Astrocyte of the cerebellum (primary cell): ENCODE data around the gene SIGLEC15.

Experiments used
- DNase-seq: peaks from one replicate; pipeline ENCODE4 v3.0.0-alpha.2; 2011; ENCODE audit warnings: low read depth
- H3K4me3 ChIP-seq: 2 replicates; pipeline ENCODE4 v1.5.1; 2011; ENCODE audit warnings: mild to moderate bottlenecking, low read depth, low read length, moderate library complexity
- CTCF ChIP-seq: IDR thresholded peaks from 2 replicates; pipeline ENCODE4 v1.5.1; 2012; ENCODE audit warnings: low read length, low read depth, moderate library complexity, mild to moderate bottlenecking; ENCODE audit errors: missing control alignments
- in situ Hi-C: cut with HindIII; loops from 2 replicates; pipeline ENCODE4 v1.10.0; 2017; ENCODE audit warnings: low sequenced_read_pairs

The SIGLEC15 gene

GRCh38 chr18:45829855-45830254, 4.4 kb downstream of the SIGLEC15 start:
- no peak for DNase-seq
- in situ Hi-C loops = no loop called here
- no peak overlapping the region for H3K4me3 ChIP-seq
- TF ChIP-seq CTCF = no peak

GRCh38 chr18:45830917-45831316, 5.4 kb downstream of the SIGLEC15 start:
- in situ Hi-C loops = no loop called here
- no peak for TF ChIP-seq CTCF
- H3K4me3 ChIP-seq = no peak overlapping the region
- DNase-seq = no peak

GRCh38 chr18:45833846-45834245, 8.4 kb downstream of the SIGLEC15 start:
- in situ Hi-C loops = no loop called here
- TF ChIP-seq CTCF = no peak
- no peak for DNase-seq
- H3K4me3 ChIP-seq = no peak overlapping the region

GRCh38 chr18:45834306-45834705, 8.8 kb downstream of the SIGLEC15 start:
- in situ Hi-C loops = no loop called here
- no peak for TF ChIP-seq CTCF
- H3K4me3 ChIP-seq = no peak overlapping the region
- no peak for DNase-seq

- no peak for DNase-seq
- no peak for TF ChIP-seq CTCF
- in situ Hi-C loops = no loop called here
- H3K4me3 ChIP-seq = no peak overlapping the region
These were observed 9.7 kb downstream of the SIGLEC15 start for GRCh38 chr18:45835057-45835636.

- no peak overlapping the region for H3K4me3 ChIP-seq
- in situ Hi-C loops = no loop called here
- TF ChIP-seq CTCF = no peak
- DNase-seq = no peak
These were observed 11.0 kb downstream of the SIGLEC15 start for GRCh38 chr18:45836242-45837205.
